ENCODE measurements around the gene NONO. TPM values are rescaled to one million over a fixed set of nuclear protein-coding genes. Genes with fewer than 3 reads are reported as not detected.
"Not testable (repeated sequence)": the region's sequence is repeated elsewhere in the genome, so short reads cannot be mapped to it uniquely, and the experiment has no call there.

Gene NONO
- total RNA-seq, 4 donors from 2014 or later: 173 to 304 (median 187) TPM

GRCh38 chrX:71296806-71297205, 13.4 kb downstream of the NONO start:
- no peaks in the 10 kb centered on the region for H3K9me3 ChIP-seq
- intact Hi-C loops (cut with DNase I; ENCODE audit: low total_unique reads) (no loop called here), in situ Hi-C loops (cut with MboI; ENCODE audit: low pct_ligation_motif_present in 1 of 4, low pct_unique_long_range_greater_than_20kb in 1 of 4, low sequenced_read_pairs in 3 of 4) (no loop called here)
- H3K27me3 ChIP-seq: no peaks in the 10 kb centered on the region
- no peak overlapping the region for H3K4me3 ChIP-seq
- no peaks in the 10 kb centered on the region for H3K4me1 ChIP-seq
- WGBS, 2 donors (ENCODE audit: low coverage in 1 of 2): 86% methylated on average over 6 of the region's 6 CpGs; no CpG with 5 or more reads in 1 of the 2 donors
- DNase-seq: no peak
- TF ChIP-seq, protein P1, sequence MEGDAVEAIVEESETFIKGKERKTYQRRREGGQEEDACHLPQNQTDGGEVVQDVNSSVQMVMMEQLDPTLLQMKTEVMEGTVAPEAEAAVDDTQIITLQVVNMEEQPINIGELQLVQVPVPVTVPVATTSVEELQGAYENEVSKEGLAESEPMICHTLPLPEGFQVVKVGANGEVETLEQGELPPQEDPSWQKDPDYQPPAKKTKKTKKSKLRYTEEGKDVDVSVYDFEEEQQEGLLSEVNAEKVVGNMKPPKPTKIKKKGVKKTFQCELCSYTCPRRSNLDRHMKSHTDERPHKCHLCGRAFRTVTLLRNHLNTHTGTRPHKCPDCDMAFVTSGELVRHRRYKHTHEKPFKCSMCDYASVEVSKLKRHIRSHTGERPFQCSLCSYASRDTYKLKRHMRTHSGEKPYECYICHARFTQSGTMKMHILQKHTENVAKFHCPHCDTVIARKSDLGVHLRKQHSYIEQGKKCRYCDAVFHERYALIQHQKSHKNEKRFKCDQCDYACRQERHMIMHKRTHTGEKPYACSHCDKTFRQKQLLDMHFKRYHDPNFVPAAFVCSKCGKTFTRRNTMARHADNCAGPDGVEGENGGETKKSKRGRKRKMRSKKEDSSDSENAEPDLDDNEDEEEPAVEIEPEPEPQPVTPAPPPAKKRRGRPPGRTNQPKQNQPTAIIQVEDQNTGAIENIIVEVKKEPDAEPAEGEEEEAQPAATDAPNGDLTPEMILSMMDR (IDR thresholded peaks at IDR 0.05): no peak
- TF ChIP-seq POLR2A (IDR thresholded peaks at IDR 0.05): no peak
- no peak for TF ChIP-seq POLR2AphosphoS5 (IDR thresholded peaks at IDR 0.05)
- TF ChIP-seq EP300 (IDR thresholded peaks at IDR 0.05; ENCODE audit: low read depth): no peak
- H3K27ac ChIP-seq: no peak overlapping the region
- H3K36me3 ChIP-seq: peaks cover 0 to 24% (median 11%) of the 10 kb centered on the region in 4 donors

DNA sequence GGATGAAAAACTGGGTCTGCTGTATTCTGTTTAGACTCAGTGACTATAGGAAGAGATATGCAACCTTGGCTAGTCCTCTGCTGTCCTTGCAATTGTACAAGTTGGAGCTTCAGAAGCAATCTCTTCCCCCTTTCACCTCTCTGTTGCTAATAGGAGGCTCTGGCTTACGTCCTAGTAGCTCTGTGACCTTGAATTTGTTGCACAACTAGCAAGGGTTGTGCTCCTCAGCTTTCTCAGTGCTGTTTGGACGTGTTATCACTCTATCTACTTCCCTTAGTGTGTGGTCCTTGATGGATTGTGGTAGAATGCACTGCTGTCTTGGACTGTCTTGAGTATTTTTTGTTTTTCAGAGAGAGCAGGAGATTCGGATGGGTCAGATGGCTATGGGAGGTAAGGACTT, 14.7 kb downstream of the NONO start:
- Histone ChIP-seq H3K36me3 (peaks cover 0 to 19% (median 8%) of the 10 kb centered on the region in 4 donors), H3K9me3 (no peaks in the 10 kb centered on the region), H3K4me3 (no peak overlapping the region), H3K27ac (no peak overlapping the region), H3K27me3 (no peaks in the 10 kb centered on the region), H3K4me1 (no peaks in the 10 kb centered on the region)
- no peak for TF ChIP-seq POLR2AphosphoS5 (IDR thresholded peaks at IDR 0.05)
- DNase-seq: no peak
- in situ Hi-C loops (cut with MboI; ENCODE audit: low pct_ligation_motif_present in 1 of 4, low pct_unique_long_range_greater_than_20kb in 1 of 4, low sequenced_read_pairs in 3 of 4) (no loop called here), intact Hi-C loops (cut with DNase I; ENCODE audit: low total_unique reads) (no loop called here)
- 60 to 80% methylated on average over 1 to 3 of the region's 3 CpGs for WGBS, 2 donors (ENCODE audit: low coverage in 1 of 2)

- H3K4me3 ChIP-seq; H3K9me3 ChIP-seq; H3K27ac ChIP-seq; intact Hi-C loops (cut with DNase I; ENCODE audit: low total_unique reads); H3K27me3 ChIP-seq; in situ Hi-C loops (cut with MboI; ENCODE audit: low pct_ligation_motif_present in 1 of 4, low pct_unique_long_range_greater_than_20kb in 1 of 4, low sequenced_read_pairs in 3 of 4); H3K4me1 ChIP-seq; DNase-seq: not testable (repeated sequence)
- H3K36me3 ChIP-seq: peaks cover 0 to 15% (median 3%) of the 10 kb centered on the region in 4 donors
- WGBS, 2 donors (ENCODE audit: low coverage in 1 of 2): 86% methylated on average over 7 of the region's 7 CpGs; no CpG with 5 or more reads in 1 of the 2 donors
Measured at GRCh38 chrX:71300064-71300463, 16.6 kb downstream of the NONO start.

DNA sequence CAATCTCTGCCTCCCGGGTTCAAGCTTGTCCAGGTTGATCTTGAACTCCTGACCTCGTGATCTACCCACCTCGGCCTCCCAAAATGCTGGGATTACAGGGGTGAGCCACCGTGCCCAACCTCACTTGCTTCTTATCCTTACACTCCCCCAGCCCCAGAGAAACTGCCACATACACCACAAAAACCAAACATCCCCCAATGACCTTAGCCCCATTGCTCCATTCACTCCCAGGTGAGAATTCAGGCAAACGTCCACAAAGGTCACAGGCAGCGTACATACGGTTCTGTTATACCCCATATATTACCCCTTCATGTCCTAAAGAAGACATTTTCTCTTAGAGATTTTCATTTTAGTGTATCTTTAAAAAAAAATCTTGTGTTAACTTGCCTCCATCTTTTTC, 17.1 kb downstream of the NONO start:
- intact Hi-C loops (cut with DNase I; ENCODE audit: low total_unique reads); H3K27ac ChIP-seq; DNase-seq; H3K27me3 ChIP-seq; H3K4me3 ChIP-seq; H3K9me3 ChIP-seq; H3K4me1 ChIP-seq; in situ Hi-C loops (cut with MboI; ENCODE audit: low pct_ligation_motif_present in 1 of 4, low pct_unique_long_range_greater_than_20kb in 1 of 4, low sequenced_read_pairs in 3 of 4): not testable (repeated sequence)
- H3K36me3 ChIP-seq: peaks cover 0 to 15% (median 3%) of the 10 kb centered on the region in 4 donors
- 82 to 83% methylated on average over 2 to 7 of the region's 7 CpGs for whole genome bisulfite sequencing, 2 donors (ENCODE audit: low coverage in 1 of 2)

DNA sequence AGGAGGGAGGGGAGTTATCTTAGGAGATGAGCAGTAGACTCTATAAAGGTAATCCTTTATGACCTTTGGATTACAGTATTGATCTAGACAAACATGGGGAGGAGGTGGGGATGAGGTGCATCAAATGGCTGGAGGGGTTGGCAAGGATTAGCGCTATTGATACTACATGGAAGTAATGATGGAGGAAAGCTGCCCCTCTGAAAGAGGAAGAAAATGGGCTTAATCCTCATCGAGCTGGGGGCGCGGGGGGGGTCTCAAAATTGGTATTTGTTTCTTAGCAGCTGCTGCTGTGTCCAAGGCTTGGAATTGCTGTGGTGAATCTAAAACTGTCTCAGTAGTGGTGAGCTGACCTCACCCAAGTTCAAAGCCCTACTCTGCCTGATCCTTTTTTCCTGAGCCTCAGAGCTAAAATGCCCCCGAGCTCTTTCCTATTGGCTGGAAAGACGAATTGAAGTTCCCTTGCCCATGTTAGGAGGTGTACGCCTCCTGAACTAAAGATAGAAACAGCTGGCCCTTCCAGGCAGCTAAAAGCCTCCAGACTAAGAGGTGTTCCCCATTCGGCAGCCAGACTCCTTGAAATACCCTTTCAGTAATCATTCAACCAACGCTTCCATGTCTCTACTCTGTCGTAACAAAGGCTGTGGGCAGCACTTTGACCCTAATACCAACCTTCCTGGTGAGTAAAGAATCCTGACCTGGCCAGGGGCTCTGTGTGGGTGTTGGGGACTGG, 17.9 kb downstream of the NONO start, which contains the start of gene ITGB1BP2:
TSS of gene ITGB1BP2 (plus strand) at position 556 of the 730 bp plus-strand sequence. CDS start at position 613, 57 bp downstream.
- Histone ChIP-seq H3K36me3 (peaks cover 0 to 14% (median 3%) of the 10 kb centered on the region in 4 donors), H3K27me3 (no peaks in the 10 kb centered on the region), H3K9me3 (no peaks in the 10 kb centered on the region), H3K27ac (peak within 1 kb of the TSS; percentile 29 to 60 (median 40)), H3K4me1 (no peaks in the 10 kb centered on the region), H3K4me3 (no peak within 1 kb of the TSS)
- no peak for DNase-seq
- intact Hi-C loops (cut with DNase I; ENCODE audit: low total_unique reads): no loop called here
- 69 to 100% methylated on average over 1 to 10 of the region's 10 CpGs for WGBS, 2 donors (ENCODE audit: low coverage in 1 of 2)
- TF ChIP-seq POLR2AphosphoS5 (IDR thresholded peaks at IDR 0.05) (peak in 2 of 3 donors; percentile 17 to 46), EP300 (IDR thresholded peaks at IDR 0.05; ENCODE audit: low read depth) (no peak)
- in situ Hi-C loops (cut with MboI; ENCODE audit: low pct_ligation_motif_present in 1 of 4, low pct_unique_long_range_greater_than_20kb in 1 of 4, low sequenced_read_pairs in 3 of 4): no loop called here

DNA sequence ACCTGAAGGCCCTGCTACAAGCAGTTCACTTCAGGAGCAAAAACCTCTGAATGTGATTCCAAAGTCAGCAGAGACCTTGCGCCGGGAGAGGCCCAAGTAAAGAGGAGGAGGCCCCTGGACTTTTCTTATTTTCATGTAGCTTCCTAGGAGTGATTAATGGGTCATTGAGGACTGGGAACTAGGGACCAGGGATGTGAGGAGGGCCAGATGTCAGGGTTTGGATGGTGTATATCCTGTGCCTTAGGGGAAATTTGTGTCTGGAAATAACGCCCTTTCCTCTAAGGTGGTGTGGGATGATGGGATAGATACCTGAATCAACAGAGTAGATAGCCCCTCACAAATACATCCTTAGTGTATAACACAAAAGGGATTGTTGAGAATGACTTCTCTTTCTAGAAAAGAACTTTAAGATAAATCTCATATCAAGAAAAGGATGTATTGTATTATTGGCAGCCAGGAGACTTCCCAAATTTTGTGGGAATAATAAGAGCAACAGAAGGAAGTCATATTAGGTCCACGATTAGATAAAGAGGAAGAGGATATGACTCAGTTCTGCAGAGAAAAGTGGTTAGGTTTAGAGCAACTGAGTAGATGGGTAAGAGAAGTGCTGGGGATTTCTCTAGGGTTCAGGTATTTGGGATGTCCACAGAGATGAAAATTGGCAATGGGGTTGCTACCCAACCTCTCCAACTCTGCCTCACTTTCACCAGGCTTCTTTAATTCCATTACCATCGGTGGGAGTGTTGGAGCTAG, 19.2 kb downstream of the NONO start:
- Histone ChIP-seq H3K9me3 (no peaks in the 10 kb centered on the region), H3K4me1 (no peaks in the 10 kb centered on the region), H3K27me3 (no peaks in the 10 kb centered on the region), H3K27ac (peak overlapping the region in 3 of 4 donors; percentile 6 to 60 (median 48)), H3K36me3 (peaks cover 0 to 6% (median under 1%) of the 10 kb centered on the region in 4 donors), H3K4me3 (no peak overlapping the region)
- no peak for DNase-seq
- in situ Hi-C loops (cut with MboI; ENCODE audit: low pct_ligation_motif_present in 1 of 4, low pct_unique_long_range_greater_than_20kb in 1 of 4, low sequenced_read_pairs in 3 of 4): no loop called here
- intact Hi-C loops (cut with DNase I; ENCODE audit: low total_unique reads): no loop called here
- WGBS, 2 donors (ENCODE audit: low coverage in 1 of 2): 54 to 76% methylated on average over 4 to 5 of the region's 5 CpGs
- no peak for TF ChIP-seq POLR2AphosphoS5 (IDR thresholded peaks at IDR 0.05)
- TF ChIP-seq, protein P1 (IDR thresholded peaks at IDR 0.05): no peak
- no peak for TF ChIP-seq POLR2A (IDR thresholded peaks at IDR 0.05)
- TF ChIP-seq EP300 (IDR thresholded peaks at IDR 0.05; ENCODE audit: low read depth): no peak

Data from transverse colon (tissue), 4 donors.